Activated B cell treated with CpG ODN at 0.5 μM for 24 hours (primary cell): ENCODE measurements around the gene NDUFS4. TPM values are rescaled to one million over a fixed set of nuclear protein-coding genes. Genes with fewer than 3 reads are reported as not detected.

ENCODE experiments used
- ATAC-seq: fragments of 200-7000 bp; cut with Tn5 transposase; one replicate; pipeline ENCODE4 v1.10.0; 2021; ENCODE audit warnings: low read depth, mild to moderate bottlenecking, moderate library complexity
- CTCF ChIA-PET: fragments of 350-600 bp; sonication (Branson Sonifier 250); formaldehyde crosslinking; loops from one replicate; lab custom pipeline; 2021; ENCODE audit warnings: antibody characterized with exemption; lab: Charles Lee
- POLR2A ChIA-PET: fragments of 350-600 bp; sonication (Branson Sonifier 250); formaldehyde crosslinking; loops from one replicate; lab custom pipeline; 2021; ENCODE audit warnings: antibody characterized with exemption; lab: Charles Lee
- DNase-seq: peaks from one replicate; pipeline ENCODE4 v3.0.0; 2022
- H3K27ac Mint-ChIP-seq: one replicate; pipeline ENCODE4 v1.8.0; 2020; ENCODE audit warnings: mixed read lengths
- H3K27me3 Mint-ChIP-seq: one replicate; pipeline ENCODE4 v1.8.0; 2021; ENCODE audit warnings: mixed read lengths
- H3K36me3 Mint-ChIP-seq: one replicate; pipeline ENCODE4 v1.8.0; 2021; ENCODE audit warnings: low read depth, mixed read lengths
- H3K4me1 Mint-ChIP-seq: one replicate; pipeline ENCODE4 v1.8.0; 2021; ENCODE audit warnings: mixed read lengths
- H3K4me3 Mint-ChIP-seq: one replicate; pipeline ENCODE4 v1.8.0; 2020; ENCODE audit warnings: mild to moderate bottlenecking, mixed read lengths
- H3K9me3 Mint-ChIP-seq: one replicate; pipeline ENCODE4 v1.8.0; 2020; ENCODE audit warnings: mixed read lengths
- intact Hi-C: fragments of 100-400 bp; cut with micrococcal nuclease; formaldehyde crosslinking; loops from one replicate; pipeline ENCODE4 v1.15.1; 2024
- total RNA-seq: library from RNA; stranded (reverse); gene quantifications from 2 replicates; pipeline ENCODE4 v1.2.3, GENCODE V29; 2022
- TF ChIP-seq, protein P1 (sequence below): fragments of 200-600 bp; IDR thresholded peaks from one replicate; pipeline ENCODE4 v1.8.0; 2022; ENCODE audit warnings: antibody characterized with exemption, mild to moderate bottlenecking

The NDUFS4 gene
- total RNA-seq, 1 donor from 2014 or later, result 35.6 TPM

DNA sequence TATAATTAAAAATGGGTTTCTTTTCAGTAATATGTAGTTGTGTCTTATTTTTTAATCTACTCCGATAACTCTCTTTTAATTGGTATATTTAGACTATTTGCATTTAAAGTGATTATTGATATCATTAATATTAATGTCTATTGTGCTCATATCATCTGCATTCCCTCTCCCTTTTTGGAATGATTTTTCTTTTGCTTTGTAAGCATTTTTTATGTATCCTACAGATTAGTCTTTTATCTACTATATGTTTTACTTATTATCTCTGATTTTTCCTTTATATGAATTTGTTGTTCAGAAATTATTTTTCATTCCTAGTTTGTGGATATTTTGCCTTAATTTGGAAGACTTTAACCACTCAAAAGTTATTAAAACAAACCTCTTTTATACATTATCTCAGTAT, 34.0 kb downstream of the NDUFS4 start:
- POLR2A ChIA-PET, result no interaction called here

DNA sequence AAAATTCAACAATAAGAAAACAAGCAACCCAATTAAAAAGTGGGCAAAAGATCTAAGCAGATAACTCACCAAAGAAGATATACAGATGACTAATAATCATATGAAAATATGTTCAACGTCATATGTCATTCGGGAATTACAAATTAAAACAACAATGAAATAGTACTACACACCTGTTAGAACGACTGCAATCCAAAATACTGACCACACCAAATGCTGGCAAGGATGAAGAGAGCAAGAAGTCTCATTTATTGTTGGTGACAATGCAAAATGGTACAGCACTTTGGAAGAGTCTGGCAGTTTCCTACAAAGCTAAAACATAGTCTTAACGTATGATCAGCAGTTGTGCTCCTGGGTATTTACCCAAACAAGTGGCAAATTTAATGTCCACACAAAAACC, 37.5 kb downstream of the NDUFS4 start:
- no peak overlapping the region for H3K4me3 Mint-ChIP-seq
- H3K27me3 Mint-ChIP-seq, result no peaks in the 10 kb centered on the region
- no peak overlapping the region for H3K27ac Mint-ChIP-seq
- peaks cover 4% of the 10 kb centered on the region for H3K9me3 Mint-ChIP-seq
- DNase-seq, result no peak
- ChIA-PET POLR2A (no interaction called here), CTCF (no interaction called here)
- peaks cover 19% of the 10 kb centered on the region for H3K36me3 Mint-ChIP-seq
- TF ChIP-seq, protein P1, sequence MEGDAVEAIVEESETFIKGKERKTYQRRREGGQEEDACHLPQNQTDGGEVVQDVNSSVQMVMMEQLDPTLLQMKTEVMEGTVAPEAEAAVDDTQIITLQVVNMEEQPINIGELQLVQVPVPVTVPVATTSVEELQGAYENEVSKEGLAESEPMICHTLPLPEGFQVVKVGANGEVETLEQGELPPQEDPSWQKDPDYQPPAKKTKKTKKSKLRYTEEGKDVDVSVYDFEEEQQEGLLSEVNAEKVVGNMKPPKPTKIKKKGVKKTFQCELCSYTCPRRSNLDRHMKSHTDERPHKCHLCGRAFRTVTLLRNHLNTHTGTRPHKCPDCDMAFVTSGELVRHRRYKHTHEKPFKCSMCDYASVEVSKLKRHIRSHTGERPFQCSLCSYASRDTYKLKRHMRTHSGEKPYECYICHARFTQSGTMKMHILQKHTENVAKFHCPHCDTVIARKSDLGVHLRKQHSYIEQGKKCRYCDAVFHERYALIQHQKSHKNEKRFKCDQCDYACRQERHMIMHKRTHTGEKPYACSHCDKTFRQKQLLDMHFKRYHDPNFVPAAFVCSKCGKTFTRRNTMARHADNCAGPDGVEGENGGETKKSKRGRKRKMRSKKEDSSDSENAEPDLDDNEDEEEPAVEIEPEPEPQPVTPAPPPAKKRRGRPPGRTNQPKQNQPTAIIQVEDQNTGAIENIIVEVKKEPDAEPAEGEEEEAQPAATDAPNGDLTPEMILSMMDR, result no peak
- peaks cover 18% of the 10 kb centered on the region for H3K4me1 Mint-ChIP-seq
- no peak for ATAC-seq
- intact Hi-C loops, result no loop called here

More for the DNA sequence above, 34.0 kb downstream of the NDUFS4 start:
- DNase-seq, result no peak
- no peak overlapping the region for H3K4me3 Mint-ChIP-seq
- CTCF ChIA-PET, result no interaction called here
- H3K9me3 Mint-ChIP-seq, result peaks cover 1% of the 10 kb centered on the region
- peaks cover 15% of the 10 kb centered on the region for H3K36me3 Mint-ChIP-seq
- TF ChIP-seq, protein P1, result no peak
- peaks cover 43% of the 10 kb centered on the region for H3K4me1 Mint-ChIP-seq
- no peaks in the 10 kb centered on the region for H3K27me3 Mint-ChIP-seq
- no peak for ATAC-seq
- intact Hi-C loops, result no loop called here
- no peak overlapping the region for H3K27ac Mint-ChIP-seq

DNA sequence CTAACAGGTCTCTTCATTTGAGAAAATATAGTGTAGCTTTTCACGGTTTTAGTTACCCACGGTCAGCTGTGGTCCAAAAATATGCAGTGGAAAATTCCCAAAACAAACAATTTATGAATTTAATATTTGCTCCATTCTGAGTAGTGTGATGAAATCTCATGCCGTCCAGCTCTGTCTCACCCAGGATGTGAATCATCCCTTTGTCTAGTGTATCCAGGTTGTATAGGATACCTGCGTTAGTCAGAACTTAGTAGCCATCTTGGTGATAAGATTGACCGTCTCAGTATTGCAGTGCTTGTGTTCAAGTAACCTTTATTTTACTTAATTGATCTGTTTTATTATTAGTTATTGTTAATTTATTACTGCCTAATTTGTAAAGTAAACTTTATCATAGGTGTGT, 41.1 kb downstream of the NDUFS4 start:
- no peak for ATAC-seq
- Mint-ChIP-seq H3K27ac (no peak overlapping the region), H3K36me3 (peaks cover 48% of the 10 kb centered on the region), H3K4me3 (no peak overlapping the region), H3K4me1 (peaks cover 9% of the 10 kb centered on the region), H3K9me3 (peaks cover 4% of the 10 kb centered on the region), H3K27me3 (no peaks in the 10 kb centered on the region)
- ChIA-PET POLR2A (no interaction called here), CTCF (no interaction called here)
- intact Hi-C loops, result no loop called here
- no peak for DNase-seq
- TF ChIP-seq, protein P1, result no peak

DNA sequence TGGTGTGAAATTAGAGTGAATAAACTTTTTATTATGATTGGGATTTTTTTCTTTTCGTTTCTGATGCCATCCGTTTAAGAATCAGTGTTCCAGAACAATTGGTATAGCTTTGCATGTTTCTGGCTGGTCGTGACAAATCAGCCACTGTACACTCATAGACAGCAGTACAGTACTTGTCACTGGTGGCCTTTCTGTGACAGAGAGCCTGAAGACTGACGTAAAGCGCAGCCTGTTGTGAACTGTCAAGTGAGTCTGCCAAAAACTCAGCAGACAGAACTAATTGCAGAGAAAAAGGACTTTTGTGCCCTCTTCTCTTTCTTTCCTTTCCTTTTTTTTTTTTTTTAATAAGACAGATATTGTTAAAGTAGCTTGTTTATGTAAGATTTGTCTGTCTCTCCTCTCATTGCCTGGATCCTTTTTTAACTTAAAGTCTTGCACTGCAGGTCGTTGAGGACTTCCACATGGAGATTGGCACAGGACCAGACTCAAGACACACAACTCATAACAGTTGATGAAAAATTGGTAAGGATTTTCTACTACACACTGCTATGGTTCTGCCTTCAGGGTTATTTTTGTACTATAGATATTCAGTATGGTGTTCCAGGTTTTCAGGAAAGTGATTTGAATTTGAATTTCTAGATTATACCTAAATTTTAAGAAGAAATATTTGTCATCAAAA, 42.7 kb downstream of the NDUFS4 start:
- ATAC-seq, result no peak
- DNase-seq, result no peak
- Mint-ChIP-seq H3K27ac (no peak overlapping the region), H3K4me1 (peaks cover 5% of the 10 kb centered on the region), H3K36me3 (peaks cover 46% of the 10 kb centered on the region), H3K27me3 (no peaks in the 10 kb centered on the region), H3K9me3 (peaks cover 4% of the 10 kb centered on the region), H3K4me3 (no peak overlapping the region)
- CTCF ChIA-PET, result no interaction called here
- intact Hi-C loops, result no loop called here
- POLR2A ChIA-PET, result no interaction called here
- TF ChIP-seq, protein P1, result no peak

DNA sequence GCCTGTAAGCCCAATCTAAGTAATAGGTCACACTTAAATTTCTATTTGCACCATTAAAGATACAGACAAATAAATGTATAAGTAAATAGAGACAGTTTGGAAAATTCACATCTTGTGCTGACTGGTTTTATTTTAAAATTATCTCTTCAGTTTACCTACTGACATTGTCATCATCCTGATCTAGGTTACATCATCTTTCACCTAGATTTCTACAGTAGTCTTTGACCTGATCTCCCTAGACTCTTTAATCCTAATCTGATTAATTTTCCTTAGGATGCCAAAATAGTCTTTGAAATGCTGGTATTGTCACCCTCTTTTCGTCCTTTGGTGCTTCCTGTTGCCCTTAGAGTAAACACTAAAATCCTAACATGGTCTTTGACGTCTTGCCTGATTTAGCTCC, 43.9 kb downstream of the NDUFS4 start:
- peaks cover 4% of the 10 kb centered on the region for H3K9me3 Mint-ChIP-seq
- no peak for DNase-seq
- no peak for ATAC-seq
- ChIA-PET CTCF (no interaction called here), POLR2A (no interaction called here)
- TF ChIP-seq, protein P1, result no peak
- intact Hi-C loops, result no loop called here
- no peaks in the 10 kb centered on the region for H3K27me3 Mint-ChIP-seq
- H3K36me3 Mint-ChIP-seq, result peaks cover 55% of the 10 kb centered on the region
- H3K27ac Mint-ChIP-seq, result no peak overlapping the region
- peaks cover 3% of the 10 kb centered on the region for H3K4me1 Mint-ChIP-seq
- no peak overlapping the region for H3K4me3 Mint-ChIP-seq
